Stimulated activated effector memory CD8-positive, alpha-beta T cell treated with anti-CD3 and anti-CD28 coated beads, Interleukin-12 subunit alpha, Interleukin-12 subunit beta, amount 100 ng/mL, for 72 hours (primary cell): Measurements from ENCODE around the gene GAGE12D.
"Not testable (repeated sequence)": the region's sequence is repeated elsewhere in the genome, so short reads cannot be mapped to it uniquely, and the experiment has no call there.

Experiments used
- ATAC-seq: fragments of 150-1000 bp; cut with Tn5 transposase; 2 replicates; pipeline ENCODE4 v1.10.0; 2021
- DNase-seq, 2 donors: peaks; one replicate each; pipeline ENCODE4 v3.0.0; 2021 to 2022; ENCODE audit warnings: low spot score in 2 of 2
- H3K27ac Mint-ChIP-seq: one replicate; pipeline ENCODE4 v1.8.0; 2022; ENCODE audit warnings: mild to moderate bottlenecking, mixed read lengths
- H3K36me3 Mint-ChIP-seq: one replicate; pipeline ENCODE4 v1.8.0; 2022; ENCODE audit warnings: mild to moderate bottlenecking, mixed read lengths
- H3K4me1 Mint-ChIP-seq: one replicate; pipeline ENCODE4 v1.8.0; 2022; ENCODE audit warnings: mixed read lengths
- H3K4me3 Mint-ChIP-seq: one replicate; pipeline ENCODE4 v1.8.0; 2022; ENCODE audit warnings: mild to moderate bottlenecking, mixed read lengths
- H3K9me3 Mint-ChIP-seq: one replicate; pipeline ENCODE4 v1.8.0; 2022; ENCODE audit warnings: mixed read lengths

GAGE12D gene, protein sequence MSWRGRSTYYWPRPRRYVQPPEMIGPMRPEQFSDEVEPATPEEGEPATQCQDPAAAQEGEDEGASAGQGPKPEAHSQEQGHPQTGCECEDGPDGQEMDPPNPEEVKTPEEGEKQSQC

DNA sequence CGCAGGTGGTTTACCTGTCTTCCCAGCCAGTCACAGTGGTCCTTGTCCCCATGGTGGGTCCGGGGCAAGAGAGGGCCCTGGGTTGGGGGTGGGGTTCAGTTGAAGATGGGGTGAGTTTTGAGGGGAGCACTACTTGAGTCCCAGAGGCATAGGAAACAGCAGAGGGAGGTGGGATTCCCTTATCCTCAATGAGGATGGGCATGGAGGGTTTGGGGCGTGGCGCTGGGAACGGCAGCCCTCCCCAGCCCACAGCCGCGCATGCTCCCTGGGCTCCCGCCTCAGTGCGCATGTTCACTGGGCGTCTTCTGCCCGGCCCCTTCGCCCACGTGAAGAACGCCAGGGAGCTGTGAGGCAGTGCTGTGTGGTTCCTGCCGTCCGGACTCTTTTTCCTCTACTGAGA is at the start of gene GAGE12D:
TSS of gene GAGE12D (plus strand) at position 301 of the 400 bp plus-strand sequence. CDS start 1,155 bp downstream, outside the sequence.
- not testable (repeated sequence) for H3K4me3 Mint-ChIP-seq, H3K36me3 Mint-ChIP-seq, ATAC-seq, H3K4me1 Mint-ChIP-seq, H3K27ac Mint-ChIP-seq, DNase-seq, H3K9me3 Mint-ChIP-seq

DNA sequence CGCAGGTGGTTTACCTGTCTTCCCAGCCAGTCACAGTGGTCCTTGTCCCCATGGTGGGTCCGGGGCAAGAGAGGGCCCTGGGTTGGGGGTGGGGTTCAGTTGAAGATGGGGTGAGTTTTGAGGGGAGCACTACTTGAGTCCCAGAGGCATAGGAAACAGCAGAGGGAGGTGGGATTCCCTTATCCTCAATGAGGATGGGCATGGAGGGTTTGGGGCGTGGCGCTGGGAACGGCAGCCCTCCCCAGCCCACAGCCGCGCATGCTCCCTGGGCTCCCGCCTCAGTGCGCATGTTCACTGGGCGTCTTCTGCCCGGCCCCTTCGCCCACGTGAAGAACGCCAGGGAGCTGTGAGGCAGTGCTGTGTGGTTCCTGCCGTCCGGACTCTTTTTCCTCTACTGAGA is 9.7 kb upstream of the GAGE12D start, which contains the start of gene GAGE12C:
TSS of gene GAGE12C (plus strand) at position 301 of the 400 bp plus-strand sequence. CDS start 1,155 bp downstream, outside the sequence.
- H3K4me1 Mint-ChIP-seq, H3K27ac Mint-ChIP-seq, ATAC-seq, DNase-seq, H3K4me3 Mint-ChIP-seq, H3K9me3 Mint-ChIP-seq, H3K36me3 Mint-ChIP-seq: not testable (repeated sequence)

DNA sequence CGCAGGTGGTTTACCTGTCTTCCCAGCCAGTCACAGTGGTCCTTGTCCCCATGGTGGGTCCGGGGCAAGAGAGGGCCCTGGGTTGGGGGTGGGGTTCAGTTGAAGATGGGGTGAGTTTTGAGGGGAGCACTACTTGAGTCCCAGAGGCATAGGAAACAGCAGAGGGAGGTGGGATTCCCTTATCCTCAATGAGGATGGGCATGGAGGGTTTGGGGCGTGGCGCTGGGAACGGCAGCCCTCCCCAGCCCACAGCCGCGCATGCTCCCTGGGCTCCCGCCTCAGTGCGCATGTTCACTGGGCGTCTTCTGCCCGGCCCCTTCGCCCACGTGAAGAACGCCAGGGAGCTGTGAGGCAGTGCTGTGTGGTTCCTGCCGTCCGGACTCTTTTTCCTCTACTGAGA is 9.5 kb downstream of the GAGE12D start, which contains the start of gene GAGE12E:
TSS of gene GAGE12E (plus strand) at position 301 of the 400 bp plus-strand sequence. CDS start 1,155 bp downstream, outside the sequence.
- H3K9me3 Mint-ChIP-seq, H3K4me3 Mint-ChIP-seq, ATAC-seq, DNase-seq, H3K4me1 Mint-ChIP-seq, H3K36me3 Mint-ChIP-seq, H3K27ac Mint-ChIP-seq: not testable (repeated sequence)

DNA sequence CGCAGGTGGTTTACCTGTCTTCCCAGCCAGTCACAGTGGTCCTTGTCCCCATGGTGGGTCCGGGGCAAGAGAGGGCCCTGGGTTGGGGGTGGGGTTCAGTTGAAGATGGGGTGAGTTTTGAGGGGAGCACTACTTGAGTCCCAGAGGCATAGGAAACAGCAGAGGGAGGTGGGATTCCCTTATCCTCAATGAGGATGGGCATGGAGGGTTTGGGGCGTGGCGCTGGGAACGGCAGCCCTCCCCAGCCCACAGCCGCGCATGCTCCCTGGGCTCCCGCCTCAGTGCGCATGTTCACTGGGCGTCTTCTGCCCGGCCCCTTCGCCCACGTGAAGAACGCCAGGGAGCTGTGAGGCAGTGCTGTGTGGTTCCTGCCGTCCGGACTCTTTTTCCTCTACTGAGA is 19.0 kb downstream of the GAGE12D start, which contains the start of gene GAGE12F:
TSS of gene GAGE12F (plus strand) at position 301 of the 400 bp plus-strand sequence. CDS start 1,155 bp downstream, outside the sequence.
- H3K9me3 Mint-ChIP-seq, DNase-seq, ATAC-seq, H3K27ac Mint-ChIP-seq, H3K4me3 Mint-ChIP-seq, H3K36me3 Mint-ChIP-seq, H3K4me1 Mint-ChIP-seq: not testable (repeated sequence)

DNA sequence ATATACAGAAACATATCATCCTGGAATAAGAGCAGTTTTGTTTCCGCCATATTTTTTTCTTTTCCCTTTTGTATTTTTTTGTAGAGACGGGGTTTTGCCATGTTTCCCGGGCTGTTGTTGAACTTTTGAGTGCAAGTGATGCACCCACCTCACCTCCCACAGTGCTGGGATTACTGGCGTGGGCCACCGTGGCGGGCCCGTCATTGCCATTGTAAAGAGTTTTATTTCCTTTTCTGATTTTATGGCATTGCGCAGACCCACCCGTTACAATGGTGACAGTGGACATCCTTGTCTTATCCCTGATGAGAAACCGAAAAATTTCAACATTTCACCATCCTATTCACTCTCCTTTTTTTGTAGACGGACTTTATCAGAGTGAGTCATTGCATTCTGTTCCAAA is 27.2 kb downstream of the GAGE12D start:
- not testable (repeated sequence) for H3K9me3 Mint-ChIP-seq

DNA sequence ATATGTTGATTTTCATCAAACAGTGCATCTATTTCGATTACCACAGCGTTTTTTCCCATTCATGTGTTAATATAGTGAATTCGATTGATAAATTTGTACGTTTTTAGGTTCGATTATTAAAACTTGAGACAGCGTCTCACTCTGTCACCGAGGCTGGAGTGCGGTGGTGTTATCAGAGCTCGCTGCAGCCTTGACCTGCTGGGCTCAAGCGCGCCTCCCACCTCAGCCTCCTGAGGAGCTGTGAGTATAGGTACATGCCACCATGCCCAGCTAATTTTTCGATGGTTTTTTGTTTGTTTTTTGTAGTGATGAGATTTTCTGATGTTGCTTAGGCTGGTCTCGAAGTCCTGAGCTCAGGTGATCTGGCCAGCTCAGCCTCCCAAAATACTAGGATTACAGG is 27.6 kb downstream of the GAGE12D start:
- H3K9me3 Mint-ChIP-seq, DNase-seq, H3K27ac Mint-ChIP-seq, H3K4me1 Mint-ChIP-seq, H3K4me3 Mint-ChIP-seq, ATAC-seq, H3K36me3 Mint-ChIP-seq: not testable (repeated sequence)

More for the DNA sequence above, 27.2 kb downstream of the GAGE12D start:
- not testable (repeated sequence) for H3K4me1 Mint-ChIP-seq, H3K27ac Mint-ChIP-seq, H3K36me3 Mint-ChIP-seq, H3K4me3 Mint-ChIP-seq, ATAC-seq, DNase-seq

DNA sequence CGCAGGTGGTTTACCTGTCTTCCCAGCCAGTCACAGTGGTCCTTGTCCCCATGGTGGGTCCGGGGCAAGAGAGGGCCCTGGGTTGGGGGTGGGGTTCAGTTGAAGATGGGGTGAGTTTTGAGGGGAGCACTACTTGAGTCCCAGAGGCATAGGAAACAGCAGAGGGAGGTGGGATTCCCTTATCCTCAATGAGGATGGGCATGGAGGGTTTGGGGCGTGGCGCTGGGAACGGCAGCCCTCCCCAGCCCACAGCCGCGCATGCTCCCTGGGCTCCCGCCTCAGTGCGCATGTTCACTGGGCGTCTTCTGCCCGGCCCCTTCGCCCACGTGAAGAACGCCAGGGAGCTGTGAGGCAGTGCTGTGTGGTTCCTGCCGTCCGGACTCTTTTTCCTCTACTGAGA is 28.6 kb downstream of the GAGE12D start, which contains the start of gene GAGE12G:
TSS of gene GAGE12G (plus strand) at position 301 of the 400 bp plus-strand sequence. CDS start 1,155 bp downstream, outside the sequence.
- not testable (repeated sequence) for H3K9me3 Mint-ChIP-seq, DNase-seq, H3K36me3 Mint-ChIP-seq, H3K27ac Mint-ChIP-seq, H3K4me1 Mint-ChIP-seq, ATAC-seq, H3K4me3 Mint-ChIP-seq

DNA sequence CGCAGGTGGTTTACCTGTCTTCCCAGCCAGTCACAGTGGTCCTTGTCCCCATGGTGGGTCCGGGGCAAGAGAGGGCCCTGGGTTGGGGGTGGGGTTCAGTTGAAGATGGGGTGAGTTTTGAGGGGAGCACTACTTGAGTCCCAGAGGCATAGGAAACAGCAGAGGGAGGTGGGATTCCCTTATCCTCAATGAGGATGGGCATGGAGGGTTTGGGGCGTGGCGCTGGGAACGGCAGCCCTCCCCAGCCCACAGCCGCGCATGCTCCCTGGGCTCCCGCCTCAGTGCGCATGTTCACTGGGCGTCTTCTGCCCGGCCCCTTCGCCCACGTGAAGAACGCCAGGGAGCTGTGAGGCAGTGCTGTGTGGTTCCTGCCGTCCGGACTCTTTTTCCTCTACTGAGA is 38.1 kb downstream of the GAGE12D start, which contains the start of gene GAGE12H:
TSS of gene GAGE12H (plus strand) at position 301 of the 400 bp plus-strand sequence. CDS start 1,155 bp downstream, outside the sequence.
- H3K4me3 Mint-ChIP-seq, H3K27ac Mint-ChIP-seq, DNase-seq, H3K9me3 Mint-ChIP-seq, ATAC-seq, H3K36me3 Mint-ChIP-seq, H3K4me1 Mint-ChIP-seq: not testable (repeated sequence)

DNA sequence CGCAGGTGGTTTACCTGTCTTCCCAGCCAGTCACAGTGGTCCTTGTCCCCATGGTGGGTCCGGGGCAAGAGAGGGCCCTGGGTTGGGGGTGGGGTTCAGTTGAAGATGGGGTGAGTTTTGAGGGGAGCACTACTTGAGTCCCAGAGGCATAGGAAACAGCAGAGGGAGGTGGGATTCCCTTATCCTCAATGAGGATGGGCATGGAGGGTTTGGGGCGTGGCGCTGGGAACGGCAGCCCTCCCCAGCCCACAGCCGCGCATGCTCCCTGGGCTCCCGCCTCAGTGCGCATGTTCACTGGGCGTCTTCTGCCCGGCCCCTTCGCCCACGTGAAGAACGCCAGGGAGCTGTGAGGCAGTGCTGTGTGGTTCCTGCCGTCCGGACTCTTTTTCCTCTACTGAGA is 47.7 kb downstream of the GAGE12D start, which contains the start of gene GAGE2A:
TSS of gene GAGE2A (plus strand) at position 301 of the 400 bp plus-strand sequence. CDS start 1,155 bp downstream, outside the sequence.
- not testable (repeated sequence) for H3K4me1 Mint-ChIP-seq, H3K36me3 Mint-ChIP-seq, H3K9me3 Mint-ChIP-seq, ATAC-seq, H3K4me3 Mint-ChIP-seq, DNase-seq, H3K27ac Mint-ChIP-seq

DNA sequence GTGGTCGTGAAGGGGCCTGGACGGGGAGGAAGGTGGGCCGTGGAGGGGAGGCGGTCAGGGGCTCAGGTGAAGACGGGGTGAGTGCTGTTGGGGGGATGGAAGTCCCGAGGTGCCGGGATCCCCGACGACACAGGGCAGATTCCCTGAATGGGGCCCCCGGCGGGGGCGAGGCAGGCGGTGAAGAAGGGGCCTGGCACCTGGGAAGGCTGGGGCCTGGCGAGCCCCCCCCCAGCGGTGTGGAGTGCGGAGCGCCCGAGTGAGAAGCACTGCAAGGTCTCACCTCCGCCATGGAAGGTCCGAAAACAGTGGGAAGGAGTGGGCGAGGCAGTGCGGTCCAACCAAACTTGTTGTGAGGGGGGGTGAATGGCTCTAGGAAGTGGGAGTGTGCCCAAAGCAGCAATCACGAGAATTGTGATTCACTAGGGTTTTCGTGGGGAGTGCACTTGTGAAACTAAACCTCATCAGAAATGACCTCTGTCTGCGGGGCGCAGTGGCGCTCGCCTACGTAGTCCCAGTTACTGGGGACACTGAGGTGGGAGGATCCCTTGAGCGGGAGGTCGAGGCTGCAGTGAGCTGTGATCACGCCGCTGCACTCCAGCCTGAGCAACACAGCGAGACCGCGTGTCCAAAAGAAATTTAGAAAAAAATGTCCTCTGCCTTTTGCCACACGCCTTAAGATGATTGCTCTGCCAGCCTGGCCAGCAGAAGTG is 48.4 kb downstream of the GAGE12D start:
- not testable (repeated sequence) for H3K9me3 Mint-ChIP-seq, ATAC-seq, H3K4me1 Mint-ChIP-seq, H3K36me3 Mint-ChIP-seq, H3K4me3 Mint-ChIP-seq, H3K27ac Mint-ChIP-seq
- peak in 1 of 2 donors; percentile 2 for DNase-seq

DNA sequence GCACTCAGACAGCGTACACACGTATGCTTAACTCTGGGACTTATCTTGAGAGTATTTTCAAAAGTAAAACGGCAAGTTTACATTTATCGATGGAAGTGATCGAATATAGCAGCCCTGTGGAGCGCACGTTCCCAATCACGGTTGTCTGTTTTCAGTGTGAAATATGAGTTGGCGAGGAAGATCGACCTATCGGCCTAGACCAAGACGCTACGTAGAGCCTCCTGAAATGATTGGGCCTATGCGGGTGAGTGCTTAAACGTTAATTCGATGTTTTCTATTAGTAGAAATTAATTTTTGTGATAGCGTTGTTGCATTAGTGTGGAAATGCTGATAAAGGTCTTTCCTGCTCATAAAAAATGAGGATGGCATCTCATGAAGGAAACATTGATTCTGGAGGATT is 49.0 kb downstream of the GAGE12D start:
- ATAC-seq, H3K4me3 Mint-ChIP-seq, H3K36me3 Mint-ChIP-seq, DNase-seq, H3K9me3 Mint-ChIP-seq, H3K27ac Mint-ChIP-seq, H3K4me1 Mint-ChIP-seq: not testable (repeated sequence)
